Tibial nerve (tissue), 4 donors: ENCODE results near the gene MTRF1L.
"Not testable (repeated sequence)": the region's sequence is repeated elsewhere in the genome, so short reads cannot be mapped to it uniquely, and the experiment has no call there.

Experiments used
- EP300 ChIP-seq, 2 donors: sonication (generic); formaldehyde crosslinking; IDR thresholded peaks; one replicate each; pipeline ENCODE4 v1.6.1; 2017; ENCODE audit warnings: antibody characterized with exemption in 2 of 2, mild to moderate bottlenecking in 1 of 2
- TF ChIP-seq, protein P1 (sequence below), 5 experiments: fragments of 200-600 bp in 3 of 5; fragments of 450-650 bp in 2 of 5; sonication (generic) in 3 of 5; IDR thresholded peaks; one replicate each; pipeline ENCODE4 v1.5.1; 2016 to 2019; ENCODE audit warnings: antibody characterized with exemption in 5 of 5, mild to moderate bottlenecking in 3 of 5, moderate library complexity in 2 of 5

DNA sequence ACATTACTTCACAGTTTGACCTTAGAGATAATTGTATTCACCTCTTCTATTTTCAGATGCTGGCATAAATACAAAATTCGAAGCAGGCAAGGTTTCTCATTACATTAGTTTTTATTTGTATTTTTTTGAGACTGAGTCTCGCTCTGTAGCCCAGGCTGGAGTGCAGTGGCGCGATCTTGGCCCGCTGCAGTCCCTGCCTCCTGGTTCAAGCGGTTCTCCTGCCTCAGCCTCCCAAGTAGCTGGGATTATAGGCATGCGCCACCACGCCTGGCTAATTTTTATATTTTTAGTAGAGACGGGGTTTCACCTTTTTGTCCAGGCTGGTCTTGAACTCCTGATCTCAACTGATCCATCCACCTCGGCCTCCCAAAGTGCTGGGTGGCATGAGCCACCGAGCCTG, 17.2 kb downstream of the MTRF1L start:
- TF ChIP-seq, protein P1, sequence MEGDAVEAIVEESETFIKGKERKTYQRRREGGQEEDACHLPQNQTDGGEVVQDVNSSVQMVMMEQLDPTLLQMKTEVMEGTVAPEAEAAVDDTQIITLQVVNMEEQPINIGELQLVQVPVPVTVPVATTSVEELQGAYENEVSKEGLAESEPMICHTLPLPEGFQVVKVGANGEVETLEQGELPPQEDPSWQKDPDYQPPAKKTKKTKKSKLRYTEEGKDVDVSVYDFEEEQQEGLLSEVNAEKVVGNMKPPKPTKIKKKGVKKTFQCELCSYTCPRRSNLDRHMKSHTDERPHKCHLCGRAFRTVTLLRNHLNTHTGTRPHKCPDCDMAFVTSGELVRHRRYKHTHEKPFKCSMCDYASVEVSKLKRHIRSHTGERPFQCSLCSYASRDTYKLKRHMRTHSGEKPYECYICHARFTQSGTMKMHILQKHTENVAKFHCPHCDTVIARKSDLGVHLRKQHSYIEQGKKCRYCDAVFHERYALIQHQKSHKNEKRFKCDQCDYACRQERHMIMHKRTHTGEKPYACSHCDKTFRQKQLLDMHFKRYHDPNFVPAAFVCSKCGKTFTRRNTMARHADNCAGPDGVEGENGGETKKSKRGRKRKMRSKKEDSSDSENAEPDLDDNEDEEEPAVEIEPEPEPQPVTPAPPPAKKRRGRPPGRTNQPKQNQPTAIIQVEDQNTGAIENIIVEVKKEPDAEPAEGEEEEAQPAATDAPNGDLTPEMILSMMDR (IDR thresholded peaks at IDR 0.05): not testable (repeated sequence)
- not testable (repeated sequence) for TF ChIP-seq EP300 (IDR thresholded peaks at IDR 0.05)
